ENCODE results near the gene VSTM2L. TPM values are rescaled to one million over a fixed set of nuclear protein-coding genes. Genes with fewer than 3 reads are reported as not detected.
A peak's percentile ranks its signal among the peaks of the same experiment; 100 is the strongest.

The VSTM2L gene
- total and polyA plus RNA-seq, 2 of the 13 experiments (the other 11 are each of a cell fraction or from before 2014, with no cell fraction given), result not detected

GRCh38 chr20:37894454-37894853 lies 8.5 kb upstream of the VSTM2L start:
- H3K79me2 ChIP-seq (ENCODE audit: insufficient read depth, low read length), result no peaks in the 10 kb centered on the region
- no peak overlapping the region for H3K9ac ChIP-seq (ENCODE audit: insufficient read depth, low read depth, low read length)
- ATAC-seq, result no peak
- H2AFZ ChIP-seq (ENCODE audit: low read length), result no peak overlapping the region
- H3K27me3 ChIP-seq (ENCODE audit: control insufficient read depth in 1 of 2, insufficient read depth in 2 of 2, low read length in 2 of 2), result peaks cover 4 to 31% of the 10 kb centered on the region in 2 experiments; a peak in 4 of 5 replicates
- H3K9me3 ChIP-seq (ENCODE audit: low read length), result no peaks in the 10 kb centered on the region
- TF ChIP-seq ZNF740 (CRISPR knock-in tag; IDR thresholded peaks at IDR 0.05), result no peak
- TF ChIP-seq BATF2 (CRISPR knock-in tag; IDR thresholded peaks at IDR 0.05), result no peak
- no peak for TF ChIP-seq ZNF549 (CRISPR knock-in tag; IDR thresholded peaks at IDR 0.05)
- TF ChIP-seq ZMYM2 (CRISPR knock-in tag; IDR thresholded peaks at IDR 0.05), result no peak
- TF ChIP-seq KDM5A (IDR thresholded peaks at IDR 0.05; ENCODE audit: borderline replicate concordance, low read length), result no peak
- 0 out of 2 replicates have a peak, but pooled peaks have one; percentile 53 for TF ChIP-seq ZNF782 (CRISPR knock-in tag; IDR thresholded peaks at IDR 0.05; ENCODE audit: borderline replicate concordance)
- no peak for TF ChIP-seq TFAP4 (IDR thresholded peaks at IDR 0.05; ENCODE audit: borderline replicate concordance, low read depth)
- TF ChIP-seq ZNF263 (CRISPR knock-in tag; IDR thresholded peaks at IDR 0.05), result no peak
- no peak for TF ChIP-seq HOXD1 (CRISPR knock-in tag; IDR thresholded peaks at IDR 0.05)
- no peak for TF ChIP-seq ZNF326 (CRISPR knock-in tag; IDR thresholded peaks at IDR 0.05; ENCODE audit: borderline replicate concordance)
- no peak for TF ChIP-seq TBL1XR1 (IDR thresholded peaks at IDR 0.05; ENCODE audit: borderline replicate concordance, low read length, partially characterized antibody)
- TF ChIP-seq HNF4A (CRISPR knock-in tag; IDR thresholded peaks at IDR 0.05), result peak; percentile 25; the same call in 1 of the 2 replicates
- TF ChIP-seq ZSCAN22 (CRISPR knock-in tag; IDR thresholded peaks at IDR 0.05), result peak; percentile 67
- TF ChIP-seq KLF15 (CRISPR knock-in tag; IDR thresholded peaks at IDR 0.05; ENCODE audit: borderline replicate concordance), result no peak
- TF ChIP-seq ZNF768 (CRISPR knock-in tag; IDR thresholded peaks at IDR 0.05), result peak; percentile 90
- no peak for TF ChIP-seq MATR3 (CRISPR knock-in tag; IDR thresholded peaks at IDR 0.05)
- TF ChIP-seq SMYD3 (CRISPR knock-in tag; IDR thresholded peaks at IDR 0.05), result no peak
- no peaks in the 10 kb centered on the region for H3K36me3 ChIP-seq (replicated peaks in 1 of 2; ENCODE audit: control insufficient read depth in 1 of 2, insufficient read depth in 2 of 2, low read length in 2 of 2)
- no peak for FAIRE-seq
- H3K27ac ChIP-seq (ENCODE audit: extremely low read length, insufficient read depth, low read length), result no peak overlapping the region
- in situ Hi-C loops (cut with HindIII; ENCODE audit: extremely low pct_ligation_motif_present, low pct_unique_long_range_greater_than_20kb), result loop anchor here (10.0 kb wide), 1 partner anchor 240 kb away; no protein-coding TSS in a partner anchor
- WGBS (ENCODE audit: low lambda C conversion rate), result 31% methylated on average over 4 of the region's 4 CpGs
- no peak for DNase-seq (ENCODE audit: low spot score)
- BruUV-seq (replicated peaks), result no TSS peak
- H3K4me3 ChIP-seq (replicated peaks in 1 of 3; ENCODE audit: insufficient read depth in 1 of 3, low read depth in 2 of 3, low read length in 3 of 3), result no peak overlapping the region
- POLR2A ChIA-PET, result no interaction called here
- no peaks in the 10 kb centered on the region for H4K20me1 ChIP-seq (ENCODE audit: insufficient read depth, low read length)
- no peak overlapping the region for H3K4me2 ChIP-seq (ENCODE audit: low read depth, low read length)
- intact Hi-C loops (cut with micrococcal nuclease; ENCODE audit: unreplicated experiment), result loop anchor here (10.0 kb wide), 1 partner anchor 330 kb away; no protein-coding TSS in a partner anchor
- CTCF ChIA-PET (ENCODE audit: low intra/inter-chr PET ratio, low total read pairs), result no interaction called here
- H3K4me1 ChIP-seq (ENCODE audit: insufficient read depth, low read length), result 0 out of 2 replicates have a peak, but pooled peaks cover 10% of the 10 kb centered on the region

Data from HepG2 (cell line).